Chondrocyte (in vitro differentiated cells): ENCODE results near the gene IL15RA. TPM values are rescaled to one million over a fixed set of nuclear protein-coding genes. Genes with fewer than 3 reads are reported as not detected.

Experiments used
- DNase-seq: peaks from one replicate; pipeline ENCODE4 v3.0.0; 2021; ENCODE audit warnings: mixed read lengths, low spot score
- H3K27ac Mint-ChIP-seq: one replicate; pipeline ENCODE4 v1.8.0; 2021; ENCODE audit warnings: mild to moderate bottlenecking, moderate library complexity, mixed read lengths; ENCODE audit not compliant: unreplicated experiment
- H3K27me3 Mint-ChIP-seq: 2 replicates; pipeline ENCODE4 v1.8.0; 2021; ENCODE audit warnings: low read depth, mixed read lengths
- H3K36me3 Mint-ChIP-seq: 2 replicates; pipeline ENCODE4 v1.8.0; 2021; ENCODE audit warnings: low read depth, mixed read lengths
- H3K4me1 Mint-ChIP-seq: 2 replicates; pipeline ENCODE4 v1.8.0; 2021; ENCODE audit warnings: low read depth, mild to moderate bottlenecking, mixed read lengths
- H3K4me3 Mint-ChIP-seq: one replicate; pipeline ENCODE4 v1.8.0; 2021; ENCODE audit warnings: mild to moderate bottlenecking, moderate library complexity, mixed read lengths; ENCODE audit not compliant: unreplicated experiment
- H3K9me3 Mint-ChIP-seq: 2 replicates; pipeline ENCODE4 v1.8.0; 2021; ENCODE audit warnings: low read depth, mixed read lengths
- CTCF ChIP-seq: fragments of 200-600 bp; sonication (generic); IDR thresholded peaks from 2 replicates; pipeline ENCODE4 v1.5.0; 2021; ENCODE audit warnings: antibody characterized with exemption, mild to moderate bottlenecking, moderate library complexity
- total RNA-seq: library from RNA; stranded (reverse); gene quantifications from 3 replicates; pipeline ENCODE4 v1.2.1, GENCODE V29; 2021

The IL15RA gene
- total RNA-seq, 1 donor from 2014 or later, result 0.65 TPM

GRCh38 chr10:5924889-5925288 is 52.5 kb downstream of the IL15RA start:
- no peak for DNase-seq
- no peak overlapping the region for H3K4me3 Mint-ChIP-seq
- H3K27ac Mint-ChIP-seq, result no peak overlapping the region
- H3K4me1 Mint-ChIP-seq, result peaks cover 6% of the 10 kb centered on the region
- H3K9me3 Mint-ChIP-seq, result no peaks in the 10 kb centered on the region
- H3K27me3 Mint-ChIP-seq, result no peaks in the 10 kb centered on the region
- TF ChIP-seq CTCF, result no peak
- peaks cover 55% of the 10 kb centered on the region for H3K36me3 Mint-ChIP-seq

GRCh38 chr10:5921746-5922145 is 55.6 kb downstream of the IL15RA start:
- Mint-ChIP-seq H3K36me3 (peaks cover 60% of the 10 kb centered on the region), H3K27me3 (no peaks in the 10 kb centered on the region), H3K4me1 (no peaks in the 10 kb centered on the region), H3K4me3 (no peak overlapping the region), H3K27ac (no peak overlapping the region), H3K9me3 (no peaks in the 10 kb centered on the region)
- no peak for TF ChIP-seq CTCF
- no peak for DNase-seq

GRCh38 chr10:5919568-5919967 is 57.8 kb downstream of the IL15RA start:
- peaks cover 67% of the 10 kb centered on the region for H3K36me3 Mint-ChIP-seq
- DNase-seq, result no peak
- H3K27me3 Mint-ChIP-seq, result no peaks in the 10 kb centered on the region
- H3K4me3 Mint-ChIP-seq, result no peak overlapping the region
- H3K4me1 Mint-ChIP-seq, result no peaks in the 10 kb centered on the region
- H3K9me3 Mint-ChIP-seq, result no peaks in the 10 kb centered on the region
- H3K27ac Mint-ChIP-seq, result no peak overlapping the region
- no peak for TF ChIP-seq CTCF

GRCh38 chr10:5918763-5919162 is 58.6 kb downstream of the IL15RA start:
- no peak for TF ChIP-seq CTCF
- Mint-ChIP-seq H3K4me3 (no peak overlapping the region), H3K9me3 (no peaks in the 10 kb centered on the region), H3K27me3 (no peaks in the 10 kb centered on the region), H3K27ac (no peak overlapping the region), H3K36me3 (peaks cover 67% of the 10 kb centered on the region), H3K4me1 (no peaks in the 10 kb centered on the region)
- DNase-seq, result no peak

- Mint-ChIP-seq H3K27me3 (no peaks in the 10 kb centered on the region), H3K36me3 (peaks cover 66% of the 10 kb centered on the region), H3K27ac (no peak overlapping the region), H3K9me3 (no peaks in the 10 kb centered on the region), H3K4me3 (no peak overlapping the region), H3K4me1 (no peaks in the 10 kb centered on the region)
- no peak for TF ChIP-seq CTCF
- DNase-seq, result no peak
Measured at GRCh38 chr10:5917305-5917704, 60.0 kb downstream of the IL15RA start.
